ENCODE measurements around the gene R3HCC1L.
"Not testable (repeated sequence)": the region's sequence is repeated elsewhere in the genome, so short reads cannot be mapped to it uniquely, and the experiment has no call there.

GRCh38 chr10:98227713-98228112, 93.3 kb downstream of the R3HCC1L start:
- not testable (repeated sequence) for TF ChIP-seq CTCF, POLR2A (IDR thresholded peaks at IDR 0.05)

Data from lower leg skin (tissue), 3 donors.